ENCODE measurements around the gene FANCB.

FANCB gene

GRCh38 chrX:14886252-14886651, 13.4 kb upstream of the FANCB start:
- no peaks in the 10 kb centered on the region for H3K36me3 ChIP-seq (ENCODE audit: control insufficient read depth, insufficient read depth, low read length)

GRCh38 chrX:14884714-14885113, 11.8 kb upstream of the FANCB start:
- Histone ChIP-seq H3K9me3 (ENCODE audit: control insufficient read depth, insufficient read depth, low read length) (no peaks in the 10 kb centered on the region), H3K4me3 (ENCODE audit: low read depth, low read length) (no peak overlapping the region), H3K36me3 (ENCODE audit: control insufficient read depth, insufficient read depth, low read length) (no peaks in the 10 kb centered on the region), H3K9ac (ENCODE audit: low read depth, low read length) (no peak overlapping the region), H3K4me1 (ENCODE audit: control insufficient read depth, insufficient read depth, low read length) (no peaks in the 10 kb centered on the region), H3K27me3 (ENCODE audit: control insufficient read depth, insufficient read depth, low read length) (no peaks in the 10 kb centered on the region)

More at GRCh38 chrX:14886252-14886651, 13.4 kb upstream of the FANCB start:
- H3K4me3 ChIP-seq (ENCODE audit: low read depth, low read length), result no peak overlapping the region
- H3K27me3 ChIP-seq (ENCODE audit: control insufficient read depth, insufficient read depth, low read length), result no peaks in the 10 kb centered on the region
- H3K9me3 ChIP-seq (ENCODE audit: control insufficient read depth, insufficient read depth, low read length), result no peaks in the 10 kb centered on the region
- no peaks in the 10 kb centered on the region for H3K4me1 ChIP-seq (ENCODE audit: control insufficient read depth, insufficient read depth, low read length)
- H3K9ac ChIP-seq (ENCODE audit: low read depth, low read length), result no peak overlapping the region

- H3K27me3 ChIP-seq (ENCODE audit: control insufficient read depth, insufficient read depth, low read length), result no peaks in the 10 kb centered on the region
- H3K9me3 ChIP-seq (ENCODE audit: control insufficient read depth, insufficient read depth, low read length), result no peaks in the 10 kb centered on the region
- H3K4me3 ChIP-seq (ENCODE audit: low read depth, low read length), result no peak overlapping the region
- no peaks in the 10 kb centered on the region for H3K36me3 ChIP-seq (ENCODE audit: control insufficient read depth, insufficient read depth, low read length)
- no peak overlapping the region for H3K9ac ChIP-seq (ENCODE audit: low read depth, low read length)
- no peaks in the 10 kb centered on the region for H3K4me1 ChIP-seq (ENCODE audit: control insufficient read depth, insufficient read depth, low read length)
These were observed 11.0 kb upstream of the FANCB start for GRCh38 chrX:14883826-14884225.

- Histone ChIP-seq H3K9ac (ENCODE audit: low read depth, low read length) (no peak overlapping the region), H3K4me1 (ENCODE audit: control insufficient read depth, insufficient read depth, low read length) (peaks cover 3% of the 10 kb centered on the region), H3K4me3 (ENCODE audit: low read depth, low read length) (no peak overlapping the region), H3K36me3 (ENCODE audit: control insufficient read depth, insufficient read depth, low read length) (peaks cover 4% of the 10 kb centered on the region), H3K27me3 (ENCODE audit: control insufficient read depth, insufficient read depth, low read length) (no peaks in the 10 kb centered on the region), H3K9me3 (ENCODE audit: control insufficient read depth, insufficient read depth, low read length) (no peaks in the 10 kb centered on the region)
These were observed 2.8 kb upstream of the FANCB start for GRCh38 chrX:14875624-14876023.

- Histone ChIP-seq H3K9ac (ENCODE audit: low read depth, low read length) (peak overlapping the region; percentile 79), H3K4me1 (ENCODE audit: control insufficient read depth, insufficient read depth, low read length) (peaks cover 3% of the 10 kb centered on the region), H3K4me3 (ENCODE audit: low read depth, low read length) (peak overlapping the region; percentile 96), H3K9me3 (ENCODE audit: control insufficient read depth, insufficient read depth, low read length) (no peaks in the 10 kb centered on the region), H3K27me3 (ENCODE audit: control insufficient read depth, insufficient read depth, low read length) (no peaks in the 10 kb centered on the region), H3K36me3 (ENCODE audit: control insufficient read depth, insufficient read depth, low read length) (peaks cover 4% of the 10 kb centered on the region)
These were observed 794 bp upstream of the FANCB start for GRCh38 chrX:14873676-14874049.

DNA sequence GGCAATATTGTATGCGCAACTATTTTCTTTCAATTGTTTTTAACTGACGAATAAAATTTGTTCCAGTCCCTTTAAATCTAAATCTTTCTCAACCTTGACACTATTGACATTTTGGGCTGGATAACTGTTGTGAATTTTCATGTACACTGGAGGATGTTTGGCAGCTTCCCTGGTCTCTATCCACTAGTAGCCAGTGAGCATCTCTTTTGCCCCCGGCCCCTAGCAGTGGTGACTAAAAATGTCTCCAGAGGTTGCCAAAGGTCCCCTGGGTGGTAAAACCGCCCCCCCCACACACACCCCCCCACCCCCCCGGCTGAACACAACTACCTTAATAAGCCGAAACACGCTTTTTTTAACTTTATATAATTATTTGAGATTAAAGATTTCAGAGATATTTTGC, 514 bp downstream of the FANCB start:
- Histone ChIP-seq H3K4me3 (ENCODE audit: low read depth, low read length) (peak overlapping the region; percentile 95), H3K9me3 (ENCODE audit: control insufficient read depth, insufficient read depth, low read length) (no peaks in the 10 kb centered on the region), H3K9ac (ENCODE audit: low read depth, low read length) (no peak overlapping the region), H3K27me3 (ENCODE audit: control insufficient read depth, insufficient read depth, low read length) (no peaks in the 10 kb centered on the region), H3K36me3 (ENCODE audit: control insufficient read depth, insufficient read depth, low read length) (peaks cover 4% of the 10 kb centered on the region), H3K4me1 (ENCODE audit: control insufficient read depth, insufficient read depth, low read length) (peaks cover 3% of the 10 kb centered on the region)

DNA sequence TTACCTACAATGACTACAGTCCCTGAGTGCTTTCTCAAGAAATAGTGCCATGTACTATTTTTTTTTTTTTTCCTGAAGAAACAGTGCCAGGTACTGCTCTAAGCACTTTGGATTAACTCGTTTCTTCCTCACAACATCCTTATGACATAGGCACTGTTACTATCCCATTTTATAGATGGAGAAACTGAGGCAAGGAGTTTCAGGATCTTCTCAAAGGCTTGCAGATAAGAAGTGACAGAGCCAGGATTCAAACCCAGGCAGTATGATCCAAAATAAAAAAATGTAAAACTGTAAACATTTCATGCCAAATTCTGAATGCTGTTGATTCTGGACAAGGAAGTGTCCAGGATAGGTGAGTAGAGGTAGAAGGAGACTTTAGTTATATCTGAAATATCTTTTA, 1.1 kb downstream of the FANCB start:
- Histone ChIP-seq H3K4me1 (ENCODE audit: control insufficient read depth, insufficient read depth, low read length) (peaks cover 3% of the 10 kb centered on the region), H3K27me3 (ENCODE audit: control insufficient read depth, insufficient read depth, low read length) (no peaks in the 10 kb centered on the region), H3K9ac (ENCODE audit: low read depth, low read length) (no peak overlapping the region), H3K9me3 (ENCODE audit: control insufficient read depth, insufficient read depth, low read length) (no peaks in the 10 kb centered on the region), H3K4me3 (ENCODE audit: low read depth, low read length) (peak overlapping the region; percentile 95), H3K36me3 (ENCODE audit: control insufficient read depth, insufficient read depth, low read length) (peaks cover 7% of the 10 kb centered on the region)

DNA sequence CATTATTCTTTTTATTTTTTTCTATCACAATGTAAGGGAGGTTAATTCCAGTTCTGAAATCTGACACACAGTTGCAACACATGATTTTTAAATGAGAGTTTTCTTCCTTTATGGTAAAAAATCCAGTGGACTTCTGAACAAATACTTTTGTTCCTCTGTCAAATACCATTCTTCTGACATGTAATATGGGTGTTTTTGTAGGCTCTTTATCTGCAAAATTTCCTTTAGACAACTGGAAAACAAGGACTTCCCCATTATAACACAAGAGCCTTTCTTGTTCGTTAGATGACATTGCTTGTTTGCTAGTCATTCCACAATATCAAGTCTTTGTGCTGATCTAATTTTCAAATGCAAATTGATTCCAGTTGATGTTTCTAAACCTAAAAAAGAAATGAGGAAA, 7.7 kb downstream of the FANCB start:
- Histone ChIP-seq H3K27me3 (ENCODE audit: control insufficient read depth, insufficient read depth, low read length) (no peaks in the 10 kb centered on the region), H3K36me3 (ENCODE audit: control insufficient read depth, insufficient read depth, low read length) (peaks cover 3% of the 10 kb centered on the region)

GRCh38 chrX:14864631-14865030, 8.2 kb downstream of the FANCB start:
- Histone ChIP-seq H3K9ac (ENCODE audit: low read depth, low read length) (no peak overlapping the region), H3K4me3 (ENCODE audit: low read depth, low read length) (no peak overlapping the region), H3K27me3 (ENCODE audit: control insufficient read depth, insufficient read depth, low read length) (no peaks in the 10 kb centered on the region), H3K36me3 (ENCODE audit: control insufficient read depth, insufficient read depth, low read length) (peaks cover 3% of the 10 kb centered on the region), H3K4me1 (ENCODE audit: control insufficient read depth, insufficient read depth, low read length) (no peaks in the 10 kb centered on the region), H3K9me3 (ENCODE audit: control insufficient read depth, insufficient read depth, low read length) (no peaks in the 10 kb centered on the region)

More for the DNA sequence above, 7.7 kb downstream of the FANCB start:
- no peak overlapping the region for H3K9ac ChIP-seq (ENCODE audit: low read depth, low read length)
- no peaks in the 10 kb centered on the region for H3K9me3 ChIP-seq (ENCODE audit: control insufficient read depth, insufficient read depth, low read length)
- H3K4me1 ChIP-seq (ENCODE audit: control insufficient read depth, insufficient read depth, low read length), result no peaks in the 10 kb centered on the region
- H3K4me3 ChIP-seq (ENCODE audit: low read depth, low read length), result no peak overlapping the region

DNA sequence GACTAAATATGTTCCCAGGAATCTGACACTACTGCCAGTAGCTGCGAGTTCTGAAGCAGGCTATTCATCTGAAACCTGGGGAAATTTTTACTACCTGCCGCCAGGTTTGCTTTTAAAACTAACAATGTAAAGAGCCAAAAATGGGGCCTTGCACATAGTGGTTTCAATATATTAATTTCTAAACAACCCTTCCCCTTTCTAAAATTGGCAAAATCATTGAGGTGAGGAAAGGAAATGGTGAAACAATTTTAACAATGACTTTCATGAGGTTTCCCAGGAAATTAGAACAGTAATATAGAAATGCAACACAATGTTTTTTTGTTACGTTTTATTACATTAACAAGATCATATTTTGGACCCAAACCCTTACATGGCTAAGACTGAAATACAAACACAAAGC, 21.3 kb downstream of the FANCB start:
- Histone ChIP-seq H3K9ac (ENCODE audit: low read depth, low read length) (no peak overlapping the region), H3K36me3 (ENCODE audit: control insufficient read depth, insufficient read depth, low read length) (peaks cover 4% of the 10 kb centered on the region), H3K9me3 (ENCODE audit: control insufficient read depth, insufficient read depth, low read length) (no peaks in the 10 kb centered on the region), H3K27me3 (ENCODE audit: control insufficient read depth, insufficient read depth, low read length) (no peaks in the 10 kb centered on the region), H3K4me3 (ENCODE audit: low read depth, low read length) (no peak overlapping the region), H3K4me1 (ENCODE audit: control insufficient read depth, insufficient read depth, low read length) (no peaks in the 10 kb centered on the region)

DNA sequence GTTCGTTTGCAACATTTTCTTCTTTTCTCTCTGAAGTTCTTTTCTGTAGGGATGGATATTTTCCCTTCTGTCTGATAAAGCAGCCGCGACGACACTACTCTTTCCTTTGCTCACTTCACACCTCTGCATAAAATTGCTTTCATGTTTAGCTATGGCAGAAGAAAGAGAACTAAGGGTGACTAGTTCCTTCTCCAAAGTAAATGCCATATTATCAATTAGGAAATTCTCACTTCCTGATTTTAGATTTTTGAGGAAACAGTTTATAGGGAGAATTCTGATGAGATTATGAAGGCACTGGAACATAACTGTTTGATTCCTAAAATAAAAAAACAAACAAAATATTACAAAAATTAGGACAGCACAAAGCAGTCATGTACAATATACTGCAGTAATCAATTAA, 29.2 kb downstream of the FANCB start:
- H3K4me3 ChIP-seq (ENCODE audit: low read depth, low read length), result no peak overlapping the region
- no peaks in the 10 kb centered on the region for H3K4me1 ChIP-seq (ENCODE audit: control insufficient read depth, insufficient read depth, low read length)
- no peaks in the 10 kb centered on the region for H3K27me3 ChIP-seq (ENCODE audit: control insufficient read depth, insufficient read depth, low read length)
- no peaks in the 10 kb centered on the region for H3K9me3 ChIP-seq (ENCODE audit: control insufficient read depth, insufficient read depth, low read length)
- no peak overlapping the region for H3K9ac ChIP-seq (ENCODE audit: low read depth, low read length)
- H3K36me3 ChIP-seq (ENCODE audit: control insufficient read depth, insufficient read depth, low read length), result no peaks in the 10 kb centered on the region

DNA sequence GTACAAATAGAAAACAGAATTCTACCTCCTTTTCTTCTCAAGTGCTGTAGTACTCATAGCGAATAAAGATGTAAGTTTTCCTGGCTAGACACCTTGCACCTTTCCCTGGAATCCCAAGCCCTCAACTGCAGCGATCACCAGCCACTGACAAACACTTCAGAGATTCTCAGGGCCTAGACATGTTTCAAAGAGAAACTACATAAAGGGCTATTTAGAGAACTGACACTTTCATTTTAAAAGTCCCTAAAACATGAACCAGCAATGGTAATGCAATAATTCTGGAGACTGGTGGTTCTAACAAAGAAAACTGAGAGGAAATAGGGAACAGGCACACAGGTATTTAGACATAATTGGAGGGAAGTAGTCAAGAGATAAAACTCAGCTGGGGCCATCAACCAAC, 35.7 kb downstream of the FANCB start:
- Histone ChIP-seq H3K4me3 (ENCODE audit: low read depth, low read length) (no peak overlapping the region), H3K9ac (ENCODE audit: low read depth, low read length) (no peak overlapping the region), H3K27me3 (ENCODE audit: control insufficient read depth, insufficient read depth, low read length) (no peaks in the 10 kb centered on the region), H3K4me1 (ENCODE audit: control insufficient read depth, insufficient read depth, low read length) (peaks cover 4% of the 10 kb centered on the region), H3K9me3 (ENCODE audit: control insufficient read depth, insufficient read depth, low read length) (no peaks in the 10 kb centered on the region), H3K36me3 (ENCODE audit: control insufficient read depth, insufficient read depth, low read length) (peaks cover 6% of the 10 kb centered on the region)

GRCh38 chrX:14832586-14832985, 40.3 kb downstream of the FANCB start:
- no peaks in the 10 kb centered on the region for H3K9me3 ChIP-seq (ENCODE audit: control insufficient read depth, insufficient read depth, low read length)
- H3K4me3 ChIP-seq (ENCODE audit: low read depth, low read length), result no peak overlapping the region
- no peak overlapping the region for H3K9ac ChIP-seq (ENCODE audit: low read depth, low read length)
- no peaks in the 10 kb centered on the region for H3K27me3 ChIP-seq (ENCODE audit: control insufficient read depth, insufficient read depth, low read length)
- H3K36me3 ChIP-seq (ENCODE audit: control insufficient read depth, insufficient read depth, low read length), result peaks cover 6% of the 10 kb centered on the region
- peaks cover 4% of the 10 kb centered on the region for H3K4me1 ChIP-seq (ENCODE audit: control insufficient read depth, insufficient read depth, low read length)

Measured in iPS-15b (cell line).